NT2/D1 (cell line): Measurements from ENCODE around the gene SLC10A6.

Experiments used
- YY1 ChIP-seq: IDR thresholded peaks from 2 replicates; pipeline ENCODE4 v1.6.1; 2011; ENCODE audit not compliant: insufficient read length, insufficient read depth
- ZNF274 ChIP-seq: IDR thresholded peaks from 2 replicates; pipeline ENCODE4 v1.6.1; 2011; ENCODE audit warnings: mild to moderate bottlenecking, low read depth, low read length

GRCh38 chr4:86791126-86791525 is 58.1 kb downstream of the SLC10A6 start:
- no peak for TF ChIP-seq ZNF274
- no peak for TF ChIP-seq YY1
